H9 (cell line): ENCODE data around the gene COL28A1. TPM values are rescaled to one million over a fixed set of nuclear protein-coding genes. Genes with fewer than 3 reads are reported as not detected.
A peak's percentile ranks its signal among the peaks of the same experiment; 100 is the strongest.

Source experiments
- DNase-seq: peaks from one replicate; pipeline ENCODE4 v3.0.0-alpha.2; 2017
- H2AFZ ChIP-seq: one replicate; pipeline ENCODE4 v1.6.1; 2013; ENCODE audit warnings: mild to moderate bottlenecking, low read length, control low read depth, moderate library complexity
- H2AK5ac ChIP-seq: 2 replicates; pipeline ENCODE4 v1.6.1; 2013; ENCODE audit warnings: low read length, control low read depth, mixed read lengths; ENCODE audit not compliant: insufficient read length
- H2BK120ac ChIP-seq: one replicate; pipeline ENCODE4 v1.6.1; 2013; ENCODE audit warnings: low read depth, mild to moderate bottlenecking, low read length, control low read depth, inconsistent platforms; ENCODE audit not compliant: poor library complexity, severe bottlenecking
- H2BK12ac ChIP-seq: 2 replicates; pipeline ENCODE4 v1.6.1; 2013; ENCODE audit warnings: low read length, control low read depth, mixed read lengths, low read depth; ENCODE audit not compliant: insufficient read length
- H2BK15ac ChIP-seq: 2 replicates; pipeline ENCODE4 v1.6.1; 2013; ENCODE audit warnings: low read depth, low read length, control low read depth
- H2BK20ac ChIP-seq: one replicate; pipeline ENCODE4 v1.6.1; 2013; ENCODE audit warnings: low read depth, mild to moderate bottlenecking, low read length, control low read depth, inconsistent platforms; ENCODE audit not compliant: poor library complexity, severe bottlenecking
- H2BK5ac ChIP-seq: 2 replicates; pipeline ENCODE4 v1.6.1; 2013; ENCODE audit warnings: low read length, control low read depth, mixed read lengths; ENCODE audit not compliant: insufficient read length
- H3K14ac ChIP-seq: 2 replicates; pipeline ENCODE4 v1.6.1; 2013; ENCODE audit warnings: low read length, control low read depth; ENCODE audit not compliant: insufficient read depth
- H3K18ac ChIP-seq: 2 replicates; pipeline ENCODE4 v1.6.1; 2013; ENCODE audit warnings: low read depth, mild to moderate bottlenecking, mixed read lengths, low read length, control low read depth; ENCODE audit not compliant: insufficient read length
- H3K23ac ChIP-seq: 2 replicates; pipeline ENCODE4 v1.6.1; 2013; ENCODE audit warnings: low read length, control low read depth, mixed read lengths, low read depth; ENCODE audit not compliant: insufficient read length
- H3K23me2 ChIP-seq: 2 replicates; pipeline ENCODE4 v1.6.1; 2013; ENCODE audit warnings: low read depth, mild to moderate bottlenecking, mixed read lengths, low read length, control low read depth; ENCODE audit not compliant: insufficient read length, poor library complexity, severe bottlenecking
- H3K27ac ChIP-seq: 2 replicates; pipeline ENCODE4 v1.5.1; 2013; ENCODE audit warnings: low read length, control low read depth, mixed read lengths, low read depth; ENCODE audit not compliant: insufficient read length
- H3K27me3 ChIP-seq: 2 replicates; pipeline ENCODE4 v1.6.1; 2013; ENCODE audit warnings: low read length, control low read depth, inconsistent platforms; ENCODE audit not compliant: insufficient read depth
- H3K4ac ChIP-seq: 2 replicates; pipeline ENCODE4 v1.6.1; 2013; ENCODE audit warnings: low read depth, mild to moderate bottlenecking, control low read depth, inconsistent platforms, low read length, moderate library complexity
- H3K4me1 ChIP-seq: 2 replicates; pipeline ENCODE4 v1.6.1; 2013; ENCODE audit warnings: low read length, control low read depth, inconsistent platforms; ENCODE audit not compliant: insufficient read depth
- H3K4me2 ChIP-seq: 2 replicates; pipeline ENCODE4 v1.6.1; 2013; ENCODE audit warnings: low read length, control low read depth, mixed read lengths; ENCODE audit not compliant: insufficient read length, insufficient read depth
- H3K56ac ChIP-seq: 2 replicates; pipeline ENCODE4 v1.6.1; 2013; ENCODE audit warnings: low read depth, mild to moderate bottlenecking, mixed read lengths, low read length, control low read depth; ENCODE audit not compliant: insufficient read length
- H3K79me1 ChIP-seq: 2 replicates; pipeline ENCODE4 v1.6.1; 2013; ENCODE audit warnings: low read depth, mild to moderate bottlenecking, moderate library complexity, low read length, control low read depth, inconsistent platforms; ENCODE audit not compliant: insufficient read depth, poor library complexity, severe bottlenecking
- H3K79me2 ChIP-seq: 2 replicates; pipeline ENCODE4 v1.6.1; 2013; ENCODE audit warnings: low read length, control low read depth, inconsistent platforms; ENCODE audit not compliant: insufficient read depth
- H3K9ac ChIP-seq: 2 replicates; pipeline ENCODE4 v1.6.1; 2013; ENCODE audit warnings: low read length, control low read depth, mixed read lengths; ENCODE audit not compliant: insufficient read length; ENCODE audit errors: extremely low read depth
- H3K9me3 ChIP-seq: one replicate; pipeline ENCODE4 v1.6.1; 2013; ENCODE audit warnings: low read depth, low read length, inconsistent platforms; ENCODE audit not compliant: control insufficient read depth
- H3T11ph ChIP-seq: one replicate; pipeline ENCODE4 v1.6.1; 2013; ENCODE audit warnings: mild to moderate bottlenecking, low read length, control low read depth, inconsistent platforms
- H4K20me1 ChIP-seq: one replicate; pipeline ENCODE4 v1.6.1; 2013; ENCODE audit not compliant: control insufficient read depth, insufficient read length, insufficient read depth
- H4K5ac ChIP-seq: 2 replicates; pipeline ENCODE4 v1.6.1; 2013; ENCODE audit warnings: low read depth, mild to moderate bottlenecking, mixed read lengths, low read length, control low read depth; ENCODE audit not compliant: insufficient read length
- H4K8ac ChIP-seq: replicated peaks from 2 replicates; pipeline ENCODE4 v1.6.1; 2013; ENCODE audit warnings: low read length, control low read depth, mixed read lengths, low read depth; ENCODE audit not compliant: insufficient read length
- H4K91ac ChIP-seq: 2 replicates; pipeline ENCODE4 v1.6.1; 2013; ENCODE audit warnings: low read depth, mild to moderate bottlenecking, moderate library complexity, mixed read lengths, low read length, control low read depth; ENCODE audit not compliant: insufficient read length
- H3K27ac Mint-ChIP-seq, 3 experiments: 2 replicates in 2 of 3; 3 replicates in 1 of 3; pipeline ENCODE4 v1.8.0; 2020 to 2021; ENCODE audit warnings: mixed read lengths in 3 of 3, mild to moderate bottlenecking in 1 of 3, moderate library complexity in 1 of 3
- H3K27me3 Mint-ChIP-seq: 2 replicates; pipeline ENCODE4 v1.8.0; 2021; ENCODE audit warnings: low read depth, mild to moderate bottlenecking, moderate library complexity, mixed read lengths
- H3K36me3 Mint-ChIP-seq, 3 experiments: 2 replicates in 2 of 3; 3 replicates in 1 of 3; pipeline ENCODE4 v1.8.0; 2020 to 2021; ENCODE audit warnings: low read depth in 3 of 3, mixed read lengths in 3 of 3; ENCODE audit not compliant: insufficient read depth in 1 of 3
- H3K4me1 Mint-ChIP-seq, 2 experiments: 2 replicates each; pipeline ENCODE4 v1.8.0; 2020; ENCODE audit warnings: mixed read lengths in 2 of 2
- H3K4me3 Mint-ChIP-seq, 2 experiments: 2 replicates in 1 of 2; 3 replicates in 1 of 2; pipeline ENCODE4 v1.8.0; 2020 to 2021; ENCODE audit warnings: mild to moderate bottlenecking in 2 of 2, mixed read lengths in 2 of 2, moderate library complexity in 1 of 2
- H3K9me3 Mint-ChIP-seq, 2 experiments: 2 replicates in 1 of 2; 3 replicates in 1 of 2; pipeline ENCODE4 v1.8.0; 2020; ENCODE audit warnings: mild to moderate bottlenecking in 2 of 2, mixed read lengths in 2 of 2, moderate library complexity in 1 of 2
- WGBS: extraction: QIAGEN DNeasy Blood & Tissue Kit; methylation state at CpG from one replicate; pipeline ENCODE4 v1.1.7; 2013; ENCODE audit warnings: missing lambda C conversion rate, low lambda C conversion rate, mixed read lengths; ENCODE audit not compliant: insufficient read length; ENCODE audit errors: extremely low coverage; 5-methylcytosine and 5-hydroxymethylcytosine counted together
- total RNA-seq: library from RNA; stranded (reverse); gene quantifications from 2 replicates; pipeline ENCODE4 v1.2.1, GENCODE V29; 2021
- TF ChIP-seq, protein P1 (sequence below): fragments of 200-600 bp; sonication (generic); conservative IDR thresholded peaks from 3 replicates; pipeline ENCODE4 v1.8.0; 2021; ENCODE audit warnings: antibody characterized with exemption, mild to moderate bottlenecking

The COL28A1 gene
- total RNA-seq, 1 experiment from 2014 or later = 0.66 TPM

DNA sequence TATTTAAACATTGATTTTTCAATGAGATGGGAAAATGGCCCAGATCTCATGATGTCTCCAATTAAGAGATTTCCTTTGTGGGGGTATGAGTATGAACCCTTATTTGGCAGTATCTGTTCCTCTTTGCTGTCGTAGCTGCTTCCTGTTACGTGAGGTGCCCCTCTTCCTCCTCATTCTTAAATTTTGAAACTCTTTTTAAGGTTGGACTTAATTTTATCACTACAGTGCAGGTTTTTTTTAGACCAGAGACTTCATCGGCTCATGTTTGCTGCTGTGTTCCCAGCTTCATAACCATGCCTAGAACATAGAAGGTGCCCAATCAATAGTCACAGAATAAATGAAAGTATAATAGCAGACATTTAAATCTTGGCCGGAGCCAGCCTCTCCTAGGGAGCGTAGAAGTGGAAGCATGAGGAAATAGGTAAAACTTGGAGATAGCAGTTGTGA, 33.4 kb upstream of the COL28A1 start:
- no peak overlapping the region for H3K4me2 ChIP-seq
- H2AK5ac ChIP-seq = no peak overlapping the region
- no peaks in the 10 kb centered on the region for H3K27me3 ChIP-seq
- H2BK120ac ChIP-seq = no peak overlapping the region
- peaks cover 3% of the 10 kb centered on the region for H3K23me2 ChIP-seq
- DNase-seq = no peak
- H2BK5ac ChIP-seq = no peak overlapping the region
- no peak overlapping the region for H3K18ac ChIP-seq
- peaks cover 10% of the 10 kb centered on the region in 2 experiments for H3K9me3 Mint-ChIP-seq
- H4K91ac ChIP-seq = no peak overlapping the region
- H2BK20ac ChIP-seq = no peak overlapping the region
- TF ChIP-seq, protein P1, sequence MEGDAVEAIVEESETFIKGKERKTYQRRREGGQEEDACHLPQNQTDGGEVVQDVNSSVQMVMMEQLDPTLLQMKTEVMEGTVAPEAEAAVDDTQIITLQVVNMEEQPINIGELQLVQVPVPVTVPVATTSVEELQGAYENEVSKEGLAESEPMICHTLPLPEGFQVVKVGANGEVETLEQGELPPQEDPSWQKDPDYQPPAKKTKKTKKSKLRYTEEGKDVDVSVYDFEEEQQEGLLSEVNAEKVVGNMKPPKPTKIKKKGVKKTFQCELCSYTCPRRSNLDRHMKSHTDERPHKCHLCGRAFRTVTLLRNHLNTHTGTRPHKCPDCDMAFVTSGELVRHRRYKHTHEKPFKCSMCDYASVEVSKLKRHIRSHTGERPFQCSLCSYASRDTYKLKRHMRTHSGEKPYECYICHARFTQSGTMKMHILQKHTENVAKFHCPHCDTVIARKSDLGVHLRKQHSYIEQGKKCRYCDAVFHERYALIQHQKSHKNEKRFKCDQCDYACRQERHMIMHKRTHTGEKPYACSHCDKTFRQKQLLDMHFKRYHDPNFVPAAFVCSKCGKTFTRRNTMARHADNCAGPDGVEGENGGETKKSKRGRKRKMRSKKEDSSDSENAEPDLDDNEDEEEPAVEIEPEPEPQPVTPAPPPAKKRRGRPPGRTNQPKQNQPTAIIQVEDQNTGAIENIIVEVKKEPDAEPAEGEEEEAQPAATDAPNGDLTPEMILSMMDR = no peak
- no peaks in the 10 kb centered on the region for H4K20me1 ChIP-seq
- H3K79me2 ChIP-seq = peaks cover 18% of the 10 kb centered on the region; the same call in 1 of the 2 replicates
- H3K36me3 Mint-ChIP-seq = peaks cover 25 to 38% (median 27%) of the 10 kb centered on the region in 3 experiments
- H3K23ac ChIP-seq = no peak overlapping the region
- no peak overlapping the region for H4K5ac ChIP-seq
- no peak overlapping the region for H2AFZ ChIP-seq
- H3K9ac ChIP-seq = no peak overlapping the region
- no peaks in the 10 kb centered on the region for H3K9me3 ChIP-seq
- H2BK12ac ChIP-seq = no peak overlapping the region
- H3K4me1 ChIP-seq = peaks cover 8% of the 10 kb centered on the region; the same call in 1 of the 2 replicates
- H2BK15ac ChIP-seq = no peak overlapping the region
- peak overlapping the region in 1 of 2 experiments; percentile 3; a peak in 1 of 5 replicates for H3K4me3 Mint-ChIP-seq
- H4K8ac ChIP-seq = no peak overlapping the region
- H3K4ac ChIP-seq = no peak overlapping the region
- H3K4me1 Mint-ChIP-seq = peaks cover 15 to 20% of the 10 kb centered on the region in 2 experiments
- H3K27ac Mint-ChIP-seq = no peak overlapping the region; a peak in 1 of 7 replicates
- H3K56ac ChIP-seq = no peak overlapping the region
- H3K27ac ChIP-seq = no peak overlapping the region
- H3T11ph ChIP-seq = no peak overlapping the region
- no CpG with 5 or more reads among the region's 5 CpGs for WGBS
- H3K14ac ChIP-seq = no peak overlapping the region
- H3K27me3 Mint-ChIP-seq = no peaks in the 10 kb centered on the region
- H3K79me1 ChIP-seq = peaks cover 3% of the 10 kb centered on the region
